NCI-H1694 (cell line): ENCODE data around the gene KLHL33.

ENCODE experiments used
- DNase-seq: peaks from one replicate; lab custom pipeline; 2025; lab: John Stamatoyannopoulos, UW

KLHL33 gene

GRCh38 chr14:20376071-20376588 lies 59.8 kb downstream of the KLHL33 start:
- DNase-seq, result no peak
